HepG2 (cell line): ENCODE data around the gene SPCS1. TPM values are rescaled to one million over a fixed set of nuclear protein-coding genes. Genes with fewer than 3 reads are reported as not detected.
A peak's percentile ranks its signal among the peaks of the same experiment; 100 is the strongest.

Experiments used
- ATAC-seq: fragments of 200-7000 bp; cut with Tn5 transposase; 3 replicates; pipeline ENCODE4 v1.9.1; 2020; ENCODE audit warnings: mild to moderate bottlenecking, moderate library complexity
- BruUV-seq: library from RNA; stranded (reverse); fragments of 400-500 nt; replicated peaks from 2 replicates; lab custom pipeline; 2021; lab: Mats Ljungman, UMichigan
- CTCF ChIA-PET: fragments of 300-600 bp; formaldehyde crosslinking; extraction: SDS; loops from one replicate; lab custom pipeline; 2021; ENCODE audit warnings: low total read pairs, inconsistent platforms, low intra/inter-chr PET ratio; lab: Yijun Ruan, JAX
- POLR2A ChIA-PET: fragments of 350-600 bp; sonication (Branson Sonifier 250); formaldehyde crosslinking; loops from one replicate; lab custom pipeline; 2020; ENCODE audit warnings: antibody characterized with exemption, inconsistent platforms; lab: Yijun Ruan, JAX
- DNase-seq: peaks from one replicate; pipeline ENCODE4 v3.0.0-alpha.2; 2015; ENCODE audit warnings: low spot score
- FAIRE-seq: peaks from 3 replicates; lab custom pipeline; 2011; peaks lifted over from hg19 to GRCh38; lab: Jason Lieb, UNC
- H2AFZ ChIP-seq: one replicate; pipeline ENCODE4 v1.6.1; 2011; ENCODE audit warnings: low read length, inconsistent platforms
- H3K27ac ChIP-seq: fragments of 300-600 bp; 3 replicates; pipeline ENCODE4 v1.8.0; 2011; ENCODE audit warnings: mixed run types, mild to moderate bottlenecking, mixed read lengths, low read length, inconsistent platforms; ENCODE audit not compliant: insufficient read depth; ENCODE audit errors: extremely low read length
- H3K27me3 ChIP-seq, 2 experiments: fragments of 200-600 bp in 1 of 2; 2 replicates in 1 of 2; 3 replicates in 1 of 2; pipeline versions ENCODE4 v1.6.0 to v1.8.0; 2011; ENCODE audit warnings: low read length in 2 of 2, mild to moderate bottlenecking in 2 of 2, moderate library complexity in 2 of 2, inconsistent platforms in 1 of 2; ENCODE audit not compliant: insufficient read depth in 2 of 2, control insufficient read depth in 1 of 2
- H3K36me3 ChIP-seq, 2 experiments: fragments of 200-600 bp in 1 of 2; replicated peaks in 1 of 2; 2 replicates in 1 of 2; 3 replicates in 1 of 2; pipeline versions ENCODE4 v1.5.1 to v1.8.0; 2011; ENCODE audit warnings: low read length in 2 of 2, inconsistent platforms in 1 of 2; ENCODE audit not compliant: insufficient read depth in 2 of 2, control insufficient read depth in 1 of 2
- H3K4me1 ChIP-seq: 2 replicates; pipeline ENCODE4 v1.5.1; 2012; ENCODE audit warnings: low read length, inconsistent platforms; ENCODE audit not compliant: insufficient read depth
- H3K4me2 ChIP-seq: 2 replicates; pipeline ENCODE4 v1.6.0; 2011; ENCODE audit warnings: low read depth, low read length, inconsistent platforms
- H3K4me3 ChIP-seq, 3 experiments: fragments of 200-600 bp in 1 of 3; sonication (generic), shearing (Covaris generic) in 1 of 3; replicated peaks in 1 of 3; 2 replicates each; pipeline ENCODE4 v1.5.1; 2011 to 2016; ENCODE audit warnings: low read length in 3 of 3, inconsistent platforms in 2 of 3, low read depth in 2 of 3, mild to moderate bottlenecking in 2 of 3, control low read depth in 1 of 3, mixed read lengths in 1 of 3; ENCODE audit not compliant: insufficient read depth in 1 of 3
- H3K79me2 ChIP-seq: one replicate; pipeline ENCODE4 v1.6.1; 2011; ENCODE audit warnings: low read length, inconsistent platforms; ENCODE audit not compliant: insufficient read depth
- H3K9ac ChIP-seq: 2 replicates; pipeline ENCODE4 v1.6.0; 2011; ENCODE audit warnings: mild to moderate bottlenecking, low read depth, low read length, inconsistent platforms; ENCODE audit not compliant: insufficient read depth
- H3K9me3 ChIP-seq: 2 replicates; pipeline ENCODE4 v1.5.1; 2012; ENCODE audit warnings: mild to moderate bottlenecking, low read length
- H4K20me1 ChIP-seq: 2 replicates; pipeline ENCODE4 v1.6.0; 2011; ENCODE audit warnings: inconsistent platforms, mild to moderate bottlenecking, low read length, moderate library complexity; ENCODE audit not compliant: insufficient read depth
- ETV5 ChIP-seq: IDR thresholded peaks from 2 replicates; pipeline ENCODE4 v1.6.1; 2018; ENCODE audit warnings: missing biosample characterization, missing genetic modification reagents, inconsistent platforms, borderline replicate concordance
- GLI4 ChIP-seq: sonication (generic); formaldehyde crosslinking; IDR thresholded peaks from 2 replicates; pipeline ENCODE4 v1.5.1; 2020; ENCODE audit warnings: missing genetic modification reagents, mild to moderate bottlenecking, moderate library complexity, borderline replicate concordance
- RBM22 ChIP-seq: fragments of 200-400 bp; formaldehyde crosslinking; optimal IDR thresholded peaks from 2 replicates; pipeline ENCODE3; 2017; ENCODE audit warnings: mild to moderate bottlenecking, low read length, moderate library complexity
- TARDBP ChIP-seq: sonication (generic); formaldehyde crosslinking; IDR thresholded peaks from 2 replicates; pipeline ENCODE4 v1.8.0; 2022; ENCODE audit warnings: mild to moderate bottlenecking, missing genetic modification reagents
- THAP9 ChIP-seq: sonication (generic); formaldehyde crosslinking; IDR thresholded peaks from 2 replicates; pipeline ENCODE4; 2020; ENCODE audit warnings: missing genetic modification reagents, mild to moderate bottlenecking, borderline replicate concordance
- WGBS: methylation state at CpG from one replicate; pipeline ENCODE4 v1.1.6; 2017; ENCODE audit warnings: low lambda C conversion rate; 5-methylcytosine and 5-hydroxymethylcytosine counted together
- in situ Hi-C: cut with HindIII; loops from 2 replicates; pipeline ENCODE4 v1.10.0; 2017; ENCODE audit warnings: low pct_unique_long_range_greater_than_20kb; ENCODE audit not compliant: extremely low pct_ligation_motif_present
- intact Hi-C: fragments of 100-400 bp; cut with micrococcal nuclease; formaldehyde crosslinking; loops from one replicate; pipeline ENCODE4 v1.10.0; 2022; ENCODE audit not compliant: unreplicated experiment
- polyA plus RNA-seq, 8 experiments: library from polyadenylated mRNA; depleted of rRNA in 3 of 8; stranded (reverse) in 7 of 8; unstranded in 1 of 8; fragments of >200 nt; fragmentation: Illumina TruSeq in 4 of 8; extraction: Trizol in 4 of 8; gene quantifications; 2 replicates each; pipeline versions ENCODE4 v1.2.1 to v1.2.3, GENCODE V29; 2011 to 2016; ENCODE audit warnings: low read depth in 4 of 8, missing spikeins in 1 of 8, mixed read lengths in 1 of 8; ENCODE audit not compliant: insufficient read depth in 1 of 8
- total RNA-seq, 5 experiments: library from RNA; depleted of rRNA; stranded (reverse); fragments of >200 nt; fragmentation: Illumina TruSeq; extraction: Trizol; gene quantifications; 2 replicates each; pipeline ENCODE4 v1.2.3, GENCODE V29; 2016; ENCODE audit warnings: low read depth in 1 of 5

The SPCS1 gene
- total and polyA plus RNA-seq, 2 of the 13 experiments (the other 11 are each of a cell fraction or from before 2014, with no cell fraction given): 84.6 to 120 TPM

- in situ Hi-C loops: no loop called here
- DNase-seq: no peak
- intact Hi-C loops: no loop called here
- BruUV-seq: no TSS peak
- ChIA-PET CTCF (no interaction called here), POLR2A (interaction anchor here (1.4 to 4.5 kb wide), 2 partner anchors 11 to 12 kb away, joined by 4 to 18 read pairs; partner anchors contain the start of genes GNL3 and PBRM1)
- WGBS: 88% methylated on average over 4 of the region's 4 CpGs
- Histone ChIP-seq H3K36me3 (peaks cover 14 to 56% of the 10 kb centered on the region in 2 experiments), H3K27ac (no peak overlapping the region), H3K27me3 (no peaks in the 10 kb centered on the region), H3K4me2 (no peak overlapping the region), H3K9me3 (no peaks in the 10 kb centered on the region), H3K4me1 (peaks cover 9% of the 10 kb centered on the region), H3K4me3 (no peak overlapping the region), H2AFZ (no peak overlapping the region), H4K20me1 (peaks cover 3% of the 10 kb centered on the region; the same call in 1 of the 2 replicates), H3K9ac (no peak overlapping the region), H3K79me2 (peaks cover 21% of the 10 kb centered on the region)
- ATAC-seq: peak; percentile 13; the same call in 2 of the 3 replicates
- no peak for FAIRE-seq
- TF ChIP-seq THAP9 (no peak), RBM22 (peak; percentile 59), ETV5 (CRISPR knock-in tag) (no peak)
Observed at GRCh38 chr3:52697632-52697965, 8.3 kb upstream of the SPCS1 start.

GRCh38 chr3:52703341-52703740 is 2.6 kb upstream of the SPCS1 start:
- no peaks in the 10 kb centered on the region; the same call in 1 of the 2 replicates for H4K20me1 ChIP-seq
- ATAC-seq (no peak), FAIRE-seq (no peak), DNase-seq (no peak)
- TSS peak; percentile 54 for BruUV-seq
- peak overlapping the region; percentile 80 for H3K4me2 ChIP-seq
- ChIA-PET CTCF (no interaction called here), POLR2A (interaction anchor here (6.5 kb wide), 1 partner anchor 13 kb away, joined by 118 read pairs; the partner anchor contains the start of genes GNL3 and PBRM1)
- peaks cover 39% of the 10 kb centered on the region for H3K4me1 ChIP-seq
- 80% methylated on average over 7 of the region's 7 CpGs for WGBS
- in situ Hi-C loops (no loop called here), intact Hi-C loops (no loop called here)
- H3K9ac ChIP-seq: peak overlapping the region; percentile 85
- TF ChIP-seq GLI4 (CRISPR knock-in tag) (0 out of 2 replicates have a peak, but pooled peaks have one; percentile 37), TARDBP (no peak)
- H3K4me3 ChIP-seq: peak overlapping the region; percentile 90 to 97 (median 95)
- H3K27ac ChIP-seq: peak overlapping the region; percentile 90
- H3K27me3 ChIP-seq: no peaks in the 10 kb centered on the region; a peak in 1 of 5 replicates
- no peak overlapping the region for H2AFZ ChIP-seq
- H3K36me3 ChIP-seq: peaks cover 0 to 4% of the 10 kb centered on the region in 2 experiments; a peak in 2 of 5 replicates
- H3K79me2 ChIP-seq: peaks cover 56% of the 10 kb centered on the region
- H3K9me3 ChIP-seq: no peaks in the 10 kb centered on the region
